ENCODE results near the gene EPS8L2. TPM values are rescaled to one million over a fixed set of nuclear protein-coding genes. Genes with fewer than 3 reads are reported as not detected.

EPS8L2 gene
- total and polyA plus RNA-seq, 9 of the 15 experiments (the other 6 are each of a cell fraction or from before 2014, with no cell fraction given): 0.75 to 17.0 (median 3.7) TPM

DNA sequence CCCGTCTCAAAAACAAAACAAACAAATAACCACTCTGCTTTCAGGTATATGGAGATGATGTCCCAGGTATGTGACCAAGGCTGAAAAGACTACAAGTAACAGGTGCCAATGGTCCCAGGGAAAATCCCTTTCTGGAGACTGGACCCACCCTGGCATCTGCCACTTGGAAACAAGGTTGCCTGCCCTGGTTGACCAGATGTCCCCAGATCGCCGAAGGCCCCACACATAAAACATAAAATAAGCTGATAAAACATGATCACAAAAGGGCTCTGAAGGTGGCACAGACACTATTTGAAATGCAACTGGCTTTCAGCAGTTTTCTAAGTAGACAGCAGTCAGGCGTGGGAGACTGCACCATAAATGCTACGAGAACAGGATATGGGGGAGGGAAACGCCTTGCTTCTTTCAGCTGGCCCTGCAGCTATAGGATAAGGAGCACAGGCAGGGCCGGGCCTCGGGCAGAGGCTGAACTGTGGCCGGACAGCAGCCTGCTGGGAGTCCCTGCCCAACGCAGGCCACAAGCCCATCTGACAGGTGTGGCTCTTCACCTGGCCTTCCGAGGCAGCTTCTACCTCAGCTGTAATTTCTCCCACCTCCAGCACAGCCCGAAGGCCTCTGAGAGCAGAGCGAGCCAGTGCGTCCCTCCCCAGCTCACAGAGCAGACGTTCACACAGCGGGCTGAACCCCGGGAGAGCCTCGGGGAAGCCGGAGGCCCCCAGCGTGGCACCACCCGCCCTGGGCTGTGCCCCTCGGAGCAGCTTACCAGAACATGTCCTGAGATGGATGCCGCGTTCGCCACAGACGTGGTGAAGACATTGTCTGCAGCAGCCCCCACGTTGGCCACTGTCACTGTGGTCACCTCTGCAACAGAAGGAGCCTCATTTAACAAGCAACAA, 15.0 kb upstream of the EPS8L2 start (continued):
- TF ChIP-seq UBTF (IDR thresholded peaks at IDR 0.05; ENCODE audit: borderline replicate concordance in 1 of 2, low read depth in 2 of 2, low read length in 2 of 2) (peak in 1 of 2 experiments; percentile 90; a peak in 1 of 4 replicates), SIN3A (IDR thresholded peaks at IDR 0.05; ENCODE audit: borderline replicate concordance in 2 of 2, control insufficient read depth in 1 of 2, low read depth in 2 of 2, low read length in 2 of 2) (peak; percentile 64 to 86; a peak in 2 of 4 replicates), U2AF2 (optimal IDR thresholded peaks at IDR 0.05; ENCODE audit: low read depth, low read length) (no peak), RCOR1 (IDR thresholded peaks at IDR 0.05; ENCODE audit: borderline replicate concordance in 1 of 2, low read depth in 2 of 2, low read length in 2 of 2) (peak in 1 of 2 experiments; percentile 60; a peak in 2 of 4 replicates), ZNF77 (CRISPR knock-in tag; IDR thresholded peaks at IDR 0.05) (no peak), ZNF778 (CRISPR knock-in tag; IDR thresholded peaks at IDR 0.05) (no peak), MNT (conservative IDR thresholded peaks at IDR 0.05) (no peak; a peak in 1 of 4 replicates), SMAD1 (IDR thresholded peaks at IDR 0.05; ENCODE audit: low read depth, low read length, partially characterized antibody) (no peak), CCAR2 (IDR thresholded peaks at IDR 0.05; ENCODE audit: low read depth, low read length) (no peak), MTF1 (CRISPR knock-in tag; IDR thresholded peaks at IDR 0.05; ENCODE audit: borderline replicate concordance) (no peak), HLTF (IDR thresholded peaks at IDR 0.05) (no peak), ZNF174 (CRISPR knock-in tag; IDR thresholded peaks at IDR 0.05) (no peak), SIX5 (IDR thresholded peaks at IDR 0.05; ENCODE audit: borderline replicate concordance in 1 of 2, insufficient read depth in 1 of 2, low read depth in 1 of 2, low read length in 2 of 2) (no peak), RHOXF2B (CRISPR knock-in tag; conservative IDR thresholded peaks at IDR 0.05) (no peak)
- TF ChIP-seq, protein P1, sequence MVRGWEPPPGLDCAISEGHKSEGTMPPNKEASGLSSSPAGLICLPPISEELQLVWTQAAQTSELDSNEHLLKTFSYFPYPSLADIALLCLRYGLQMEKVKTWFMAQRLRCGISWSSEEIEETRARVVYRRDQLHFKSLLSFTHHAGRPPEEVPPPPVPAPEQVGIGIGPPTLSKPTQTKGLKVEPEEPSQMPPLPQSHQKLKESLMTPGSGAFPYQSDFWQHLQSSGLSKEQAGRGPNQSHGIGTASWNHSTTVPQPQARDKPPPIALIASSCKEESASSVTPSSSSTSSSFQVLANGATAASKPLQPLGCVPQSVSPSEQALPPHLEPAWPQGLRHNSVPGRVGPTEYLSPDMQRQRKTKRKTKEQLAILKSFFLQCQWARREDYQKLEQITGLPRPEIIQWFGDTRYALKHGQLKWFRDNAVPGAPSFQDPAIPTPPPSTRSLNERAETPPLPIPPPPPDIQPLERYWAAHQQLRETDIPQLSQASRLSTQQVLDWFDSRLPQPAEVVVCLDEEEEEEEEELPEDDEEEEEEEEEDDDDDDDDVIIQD (CRISPR knock-in tag; IDR thresholded peaks at IDR 0.05): no peak
- TF ChIP-seq, protein P2, sequence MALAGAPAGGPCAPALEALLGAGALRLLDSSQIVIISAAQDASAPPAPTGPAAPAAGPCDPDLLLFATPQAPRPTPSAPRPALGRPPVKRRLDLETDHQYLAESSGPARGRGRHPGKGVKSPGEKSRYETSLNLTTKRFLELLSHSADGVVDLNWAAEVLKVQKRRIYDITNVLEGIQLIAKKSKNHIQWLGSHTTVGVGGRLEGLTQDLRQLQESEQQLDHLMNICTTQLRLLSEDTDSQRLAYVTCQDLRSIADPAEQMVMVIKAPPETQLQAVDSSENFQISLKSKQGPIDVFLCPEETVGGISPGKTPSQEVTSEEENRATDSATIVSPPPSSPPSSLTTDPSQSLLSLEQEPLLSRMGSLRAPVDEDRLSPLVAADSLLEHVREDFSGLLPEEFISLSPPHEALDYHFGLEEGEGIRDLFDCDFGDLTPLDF (CRISPR knock-in tag; IDR thresholded peaks at IDR 0.05): no peak
